ENCODE measurements around the gene FYN.

FYN gene

DNA sequence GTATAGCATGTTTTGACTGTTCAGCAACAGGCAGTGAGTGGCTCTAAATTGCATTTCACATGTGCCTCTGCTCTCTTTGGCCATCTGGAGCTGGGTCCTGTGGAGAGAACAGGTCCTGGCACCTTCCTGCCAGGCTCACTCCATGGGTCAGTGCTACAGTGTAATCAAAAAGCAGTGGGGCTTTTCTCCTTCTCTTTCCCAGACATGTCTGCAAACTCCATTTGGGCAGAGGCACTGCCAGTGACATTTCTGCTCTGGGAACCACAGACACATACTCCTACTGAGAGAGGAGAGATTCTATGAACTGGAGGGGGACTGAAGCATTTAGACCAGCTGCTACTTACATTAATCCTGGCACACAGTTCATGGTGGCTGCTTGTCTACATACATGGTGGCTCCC, 199.3 kb downstream of the FYN start:
- no peak for DNase-seq

DNA sequence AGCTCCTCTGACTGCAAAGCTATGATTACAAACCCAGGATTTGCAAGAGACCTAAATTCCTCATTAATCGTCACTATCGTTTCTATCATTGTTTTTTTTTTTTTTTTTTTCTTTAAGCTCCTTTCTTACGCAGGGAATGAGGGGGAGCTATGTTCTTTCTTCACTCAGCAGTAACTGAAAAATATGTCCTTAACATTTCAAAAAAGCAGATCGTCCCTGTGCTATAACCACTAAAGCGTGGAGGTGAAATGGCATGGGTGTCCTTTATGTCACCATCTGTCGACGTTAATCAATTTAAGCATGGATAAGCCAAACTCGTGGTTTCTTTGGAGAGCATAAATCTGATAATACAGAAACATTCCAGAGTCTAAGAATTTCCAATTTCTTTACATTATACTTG, 199.7 kb downstream of the FYN start:
- no peak for DNase-seq

DNA sequence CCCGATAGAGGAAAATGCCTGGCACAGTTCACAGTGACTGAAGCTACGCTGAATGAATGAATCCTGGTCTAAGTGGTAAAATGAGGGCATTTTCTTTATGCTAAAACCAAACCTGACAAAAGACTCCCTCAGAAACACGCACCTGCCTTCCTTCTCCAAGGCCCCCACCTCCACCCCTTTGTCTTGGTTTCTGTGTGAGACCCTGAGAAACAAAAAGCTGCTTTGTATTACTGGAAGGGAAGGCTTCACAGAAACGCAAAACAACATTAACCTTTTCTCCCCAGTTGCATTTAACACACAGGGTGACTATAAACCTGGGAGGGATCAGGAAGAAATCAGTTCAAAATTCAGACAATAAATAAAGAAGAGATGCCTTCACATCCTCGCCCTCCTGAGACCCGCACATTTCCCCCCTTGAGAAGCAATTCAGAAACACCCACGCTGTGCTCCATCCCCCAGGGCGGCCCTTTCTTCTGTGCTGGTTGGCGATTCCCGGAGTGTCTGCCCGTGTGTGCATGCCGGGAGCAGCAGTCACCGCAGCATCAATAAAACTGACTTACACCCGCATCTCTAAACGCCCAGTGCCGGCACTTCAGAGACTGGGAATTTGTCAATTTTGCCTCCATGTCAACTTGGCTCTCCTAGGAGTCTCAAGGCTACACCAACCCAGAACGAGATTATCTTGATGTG, 200.3 kb downstream of the FYN start:
- no peak for DNase-seq

DNA sequence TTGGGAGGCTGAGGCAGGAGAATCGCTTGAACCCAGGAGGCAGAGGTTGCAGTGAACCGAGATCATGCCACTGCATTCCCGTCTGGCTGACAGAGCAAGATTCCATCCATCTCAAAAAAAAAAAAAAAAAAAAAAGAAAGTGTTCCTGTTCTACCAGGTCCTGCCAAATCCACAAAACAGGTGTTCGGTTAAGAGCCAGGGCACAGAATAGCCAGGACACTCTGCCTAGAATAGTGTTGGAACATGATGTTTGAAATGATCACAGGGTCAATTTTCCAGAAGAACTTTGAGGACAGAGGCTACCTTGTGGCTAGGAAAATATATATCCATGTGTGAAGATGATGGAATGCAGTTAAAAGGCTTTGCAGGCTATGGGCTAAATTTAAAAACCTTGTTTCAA, 203.9 kb downstream of the FYN start:
- no peak for DNase-seq

DNA sequence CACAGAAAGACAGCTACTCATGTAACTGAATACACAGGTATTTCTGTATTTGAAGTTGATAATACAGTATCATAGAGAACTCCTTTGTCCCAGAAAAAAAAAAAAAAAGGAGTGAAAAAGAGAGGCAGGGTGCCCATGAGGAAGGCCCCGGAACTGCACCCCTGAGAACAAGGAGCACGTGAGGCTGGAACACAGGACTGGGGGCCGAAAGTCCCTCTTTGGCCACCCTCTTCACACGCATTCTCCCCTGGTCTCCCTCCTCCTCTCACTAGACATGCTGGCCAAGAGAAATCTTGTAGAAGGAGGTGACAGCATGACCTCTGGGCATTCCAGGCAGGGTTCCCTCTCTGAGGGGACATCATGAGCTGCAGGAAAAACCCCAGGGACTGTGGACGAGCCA, 204.8 kb downstream of the FYN start:
- no peak for DNase-seq

DNA sequence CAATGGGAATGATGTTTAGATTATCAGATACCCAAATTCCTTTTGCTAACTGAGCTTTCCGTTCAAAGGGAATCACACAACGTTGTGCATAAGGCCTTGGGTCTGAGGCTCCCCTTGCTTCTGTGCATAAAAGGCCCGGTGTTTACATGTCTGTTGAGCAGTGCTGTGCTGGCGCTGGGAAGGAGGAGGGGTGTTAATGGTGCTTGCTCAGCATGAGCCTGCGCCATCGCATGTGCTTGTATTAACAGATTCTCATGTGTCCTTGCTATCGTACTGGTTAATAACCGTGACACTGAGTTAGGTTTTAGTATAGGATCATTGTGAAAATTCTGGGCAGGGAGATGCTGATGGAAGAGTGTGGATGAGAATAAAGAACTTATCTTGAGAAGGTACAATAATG, 205.3 kb downstream of the FYN start:
- no peak for DNase-seq

DNA sequence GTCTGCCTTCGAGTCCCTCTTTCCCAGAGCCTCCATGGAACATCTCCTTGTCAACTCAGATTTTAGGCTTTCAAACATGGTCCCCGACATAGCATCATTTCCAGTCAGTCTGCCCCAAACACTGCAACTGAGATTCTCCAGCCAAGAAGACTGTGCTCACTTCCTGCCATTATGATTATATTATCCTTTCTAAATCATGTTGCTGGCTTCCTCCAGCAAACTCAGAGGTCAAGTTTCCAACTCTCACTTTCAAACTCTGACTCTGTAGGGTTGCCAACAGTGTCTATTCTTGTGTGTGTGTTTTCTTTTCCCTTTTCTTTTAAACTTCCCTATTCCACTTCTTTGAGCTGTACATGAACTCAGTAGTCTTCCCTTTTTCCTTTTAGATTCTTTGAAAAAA, 206.4 kb downstream of the FYN start:
- no peak for DNase-seq

DNA sequence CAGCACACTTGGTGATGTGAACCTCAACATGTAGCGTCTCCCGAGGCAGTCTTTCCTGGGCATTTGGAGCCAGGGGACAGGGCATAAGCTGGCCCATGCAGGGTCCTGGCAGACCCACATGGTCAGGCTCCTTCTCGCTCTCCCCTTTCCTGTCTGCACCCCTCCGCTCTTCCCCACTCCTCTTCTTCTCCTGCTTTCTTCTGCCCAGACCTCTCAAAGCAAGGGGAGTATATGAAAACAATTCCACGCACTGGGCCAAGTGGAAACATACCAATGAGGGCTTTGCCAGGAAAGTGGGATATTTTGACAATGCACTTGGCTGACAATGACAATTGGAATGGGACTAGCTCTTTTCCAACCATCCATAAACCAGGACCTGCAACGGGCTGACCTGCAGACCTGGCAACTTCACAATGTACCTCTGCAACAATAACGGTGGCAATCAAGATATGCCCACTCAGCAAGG, 208.7 kb downstream of the FYN start:
- DNase-seq = no peak

DNA sequence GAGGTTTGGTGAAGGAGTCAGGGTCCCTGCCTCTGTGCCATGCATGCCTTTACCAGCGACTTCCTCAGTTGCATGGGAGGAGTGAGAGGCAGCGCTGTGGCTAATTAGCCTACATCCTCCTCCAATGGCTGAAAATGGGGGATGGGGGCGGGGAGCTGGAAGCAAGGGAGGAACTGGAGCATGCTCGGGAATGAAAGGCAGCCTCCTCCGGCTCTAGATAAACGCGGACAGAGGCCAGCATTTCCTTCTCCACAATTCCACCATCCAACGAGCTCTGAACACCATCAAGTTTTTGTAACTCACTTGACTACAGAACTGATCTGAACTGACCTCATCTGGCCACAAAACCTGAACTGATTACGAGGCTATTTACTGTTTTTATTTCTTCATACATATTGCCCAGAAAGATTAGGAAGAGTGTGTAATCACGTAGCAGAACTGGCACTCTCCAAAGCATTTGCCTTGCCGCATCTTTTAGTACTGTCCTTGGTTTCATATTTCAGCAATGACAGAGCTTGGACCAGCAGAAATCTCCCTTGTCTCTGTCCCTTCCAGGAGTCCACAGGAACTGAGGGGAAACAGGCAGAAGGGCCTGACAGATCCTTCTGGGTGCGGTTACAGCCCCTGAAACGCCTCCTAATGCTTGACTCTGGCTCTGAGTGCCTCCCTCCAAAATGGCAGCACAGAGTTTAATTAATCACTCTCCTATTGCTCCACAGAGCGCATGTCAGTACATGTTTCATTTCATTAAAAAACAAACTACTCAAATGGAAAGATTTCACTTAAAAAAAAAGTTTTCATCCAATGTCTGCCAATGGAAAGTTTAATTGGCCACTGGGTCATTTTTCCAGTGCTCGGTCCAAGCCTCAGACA, 209.3 kb downstream of the FYN start:
- DNase-seq = no peak

DNA sequence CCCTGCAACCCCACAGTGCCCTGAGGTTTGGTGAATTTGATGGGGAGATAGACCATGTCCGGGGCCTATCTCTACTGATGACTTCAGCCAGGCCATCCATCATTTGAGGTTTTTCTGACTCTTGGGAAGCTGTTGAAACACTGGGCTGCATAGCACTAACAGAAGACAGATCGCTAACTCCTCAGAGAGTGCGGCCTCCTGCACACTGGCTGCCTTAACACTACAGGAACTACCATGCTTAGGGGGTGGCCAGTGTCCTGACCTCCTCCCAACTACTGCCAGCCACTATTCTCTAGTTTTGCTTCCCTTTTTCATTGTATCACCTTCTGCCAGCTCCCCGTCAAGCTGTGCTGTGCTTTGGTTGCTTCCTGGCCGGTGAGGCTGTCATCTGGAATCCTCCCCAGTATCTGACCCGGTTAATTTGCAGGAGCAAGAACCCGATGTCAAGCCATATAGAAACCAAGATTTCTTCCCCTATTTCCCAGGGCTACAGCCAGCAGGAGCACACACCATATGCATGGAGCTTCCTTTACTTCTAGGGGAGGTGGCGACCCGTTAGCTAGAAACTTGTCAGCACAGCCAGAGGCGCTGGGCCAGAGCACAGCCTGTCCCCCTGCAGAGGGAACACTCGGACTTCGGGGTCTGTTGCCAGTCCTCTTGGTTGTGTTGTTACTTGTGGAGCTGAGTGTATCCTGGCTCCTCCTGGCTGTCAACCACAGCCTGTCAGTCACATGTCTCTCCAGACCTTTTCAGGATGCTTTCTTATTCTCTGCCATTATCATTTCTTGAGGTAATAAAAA, 210.3 kb downstream of the FYN start:
- DNase-seq = no peak

DNA sequence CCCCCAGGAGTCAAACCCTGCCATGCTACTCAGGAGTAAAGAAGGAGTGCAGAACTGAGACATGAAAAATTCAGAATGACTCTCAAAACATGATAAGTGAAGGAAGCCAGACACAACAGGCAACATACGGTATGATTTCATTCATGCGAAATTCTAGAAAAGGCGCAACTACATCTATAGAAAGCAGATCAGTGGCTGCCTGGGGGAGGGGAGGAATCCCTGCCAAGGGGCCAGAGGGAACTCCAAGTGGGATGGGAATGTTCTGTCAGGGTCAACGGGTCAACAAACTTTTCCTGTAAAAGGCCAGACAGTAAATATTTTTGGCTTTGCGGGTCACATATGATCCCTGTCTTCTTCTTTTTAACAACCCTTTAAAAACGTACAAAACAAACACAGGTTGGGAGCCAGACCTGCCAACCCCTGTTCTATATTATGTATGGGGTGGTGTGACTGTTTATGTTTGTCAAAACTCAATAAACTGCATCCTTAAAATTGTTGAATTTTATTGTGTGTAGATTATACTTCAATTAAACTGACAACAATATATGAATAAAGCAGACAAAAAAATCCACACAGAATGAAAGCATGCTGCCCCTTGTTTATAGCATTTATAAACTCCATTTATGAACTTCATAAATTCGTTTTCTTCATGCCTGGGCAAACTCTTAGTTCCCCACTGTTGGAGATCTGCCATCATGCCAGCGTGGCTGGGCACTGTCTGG, 211.0 kb downstream of the FYN start:
- no peak for DNase-seq

DNA sequence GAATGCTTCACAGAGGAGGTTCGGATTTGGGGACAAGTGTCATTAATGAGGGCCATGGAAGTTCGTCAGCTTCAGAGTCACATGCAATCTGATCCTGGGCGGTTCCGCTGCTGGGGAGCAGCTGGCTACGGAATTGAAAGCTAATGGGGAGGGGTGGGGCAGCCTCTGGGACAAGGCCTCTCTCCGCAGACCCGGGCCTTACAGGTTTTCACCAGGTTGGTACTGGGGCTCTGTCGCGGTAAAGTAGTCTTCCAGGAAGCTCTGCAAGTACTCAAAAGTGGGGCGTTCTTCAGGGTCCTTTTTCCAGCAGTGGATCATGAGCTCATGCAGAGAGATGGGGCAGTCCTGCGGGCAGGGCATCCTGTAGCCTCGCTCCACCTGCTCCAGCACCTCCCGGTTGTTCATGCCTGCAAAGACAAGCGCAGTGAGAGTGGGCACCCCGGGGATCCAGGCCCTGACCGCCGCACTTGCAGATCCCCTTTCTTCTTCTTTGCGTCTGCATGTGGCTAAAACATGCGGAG, 211.7 kb downstream of the FYN start:
- no peak for DNase-seq

DNA sequence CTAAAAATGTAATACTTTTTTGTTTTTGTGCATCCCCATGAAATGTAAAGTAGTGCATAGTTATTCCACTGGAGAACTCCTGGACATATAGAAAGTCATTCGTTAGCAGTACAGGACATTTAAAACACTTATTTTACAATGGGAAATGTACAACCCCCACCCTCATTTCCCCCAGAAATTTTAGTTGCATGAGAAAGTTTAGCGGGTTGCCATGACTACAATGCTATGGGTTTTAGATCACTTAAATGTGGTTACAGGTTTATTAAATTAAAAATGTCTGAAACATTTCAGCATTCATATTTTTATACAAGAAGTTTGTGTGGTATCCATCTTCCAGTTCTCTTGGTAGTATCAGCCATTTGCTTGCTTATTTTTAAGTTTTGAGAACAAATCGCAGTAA, 212.7 kb downstream of the FYN start:
- no peak for DNase-seq

DNA sequence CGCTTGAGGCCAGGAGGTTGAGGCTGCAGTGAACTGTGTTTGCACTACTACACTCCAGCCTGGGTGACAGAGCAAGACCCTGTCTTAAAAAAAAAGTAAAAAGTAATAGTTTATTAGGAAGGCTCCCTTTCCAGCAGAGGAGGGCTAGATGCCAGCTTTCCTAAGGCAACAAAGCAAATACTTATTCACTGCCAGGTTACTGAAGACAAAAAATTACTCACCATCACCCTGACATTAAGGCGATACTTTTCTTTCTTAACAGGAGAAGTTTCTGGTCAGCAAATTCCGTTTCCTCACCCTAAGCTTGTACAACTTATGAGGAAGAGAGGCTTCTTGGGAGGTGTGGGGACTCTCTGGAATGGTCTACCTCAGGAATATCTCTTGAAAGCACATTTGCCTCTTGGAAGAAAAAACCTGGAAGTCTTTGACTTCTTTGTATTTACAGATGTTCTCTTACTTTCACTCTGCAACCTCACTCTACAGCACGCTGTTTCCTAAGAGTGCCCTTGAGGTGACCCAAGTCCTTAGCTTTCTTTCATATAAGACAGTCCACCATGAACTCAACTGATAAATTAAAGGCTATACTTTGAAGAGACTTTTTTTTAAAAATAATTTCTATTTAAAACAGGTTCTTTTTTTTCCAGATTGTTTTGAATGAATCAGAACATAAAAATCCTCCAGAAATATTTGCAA, 214.6 kb downstream of the FYN start:
- DNase-seq = no peak

DNA sequence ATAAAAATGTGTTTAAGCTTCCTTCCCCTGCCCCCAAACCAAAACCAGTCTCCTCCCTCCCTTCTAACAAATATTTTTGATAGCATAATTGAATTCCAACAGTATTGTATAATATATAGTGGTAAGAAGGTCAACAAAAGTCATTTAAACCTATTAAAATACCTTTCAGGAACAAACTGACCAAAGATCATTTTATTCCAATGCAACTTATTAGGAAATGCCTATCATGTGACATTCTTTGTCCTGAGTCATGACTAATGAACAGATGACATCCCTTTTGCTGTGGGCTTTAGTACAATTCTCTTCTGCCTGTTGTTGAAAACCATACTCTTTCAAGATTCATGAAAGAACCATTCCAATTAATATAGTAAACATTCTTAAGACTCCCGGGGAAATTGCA, 216.1 kb downstream of the FYN start:
- DNase-seq = no peak

DNA sequence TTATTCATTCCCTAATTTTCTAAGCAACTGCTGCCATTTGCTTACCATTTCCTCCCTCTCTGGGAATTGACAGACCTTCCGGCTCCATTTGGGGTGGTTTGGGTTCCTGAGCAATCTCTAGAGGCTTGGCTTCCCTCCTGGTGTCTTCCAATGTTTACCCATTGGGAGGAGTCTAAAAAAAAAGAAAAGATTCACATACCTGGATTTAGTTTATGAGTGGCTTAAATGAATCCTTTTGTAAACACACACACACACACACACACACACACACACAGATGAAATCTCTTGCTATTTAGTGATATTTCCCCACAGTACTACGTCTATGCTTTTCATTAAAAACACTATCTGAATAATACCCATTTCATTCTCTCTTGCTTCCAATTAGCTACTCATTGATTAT, 219.3 kb downstream of the FYN start:
- DNase-seq = peak; percentile 57

DNA sequence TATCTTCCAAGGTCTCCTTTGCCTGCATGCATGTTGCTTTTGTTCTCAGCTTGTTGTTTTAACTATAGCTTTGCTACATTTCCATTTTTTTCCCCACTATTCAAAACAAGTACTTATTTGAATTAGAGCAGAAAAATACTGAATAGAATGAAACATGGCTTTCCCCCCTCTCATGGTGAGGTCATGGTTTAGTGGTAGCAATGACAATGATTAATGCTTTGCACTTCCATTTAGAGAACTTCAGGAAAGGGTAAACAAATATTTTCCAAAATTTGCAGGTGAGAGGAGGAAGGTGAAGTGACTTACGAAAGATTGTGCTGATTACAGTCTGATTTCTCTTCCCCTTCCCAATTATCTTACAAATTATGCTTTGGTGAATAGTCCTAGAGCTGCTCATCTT, 219.8 kb downstream of the FYN start:
- no peak for DNase-seq

DNA sequence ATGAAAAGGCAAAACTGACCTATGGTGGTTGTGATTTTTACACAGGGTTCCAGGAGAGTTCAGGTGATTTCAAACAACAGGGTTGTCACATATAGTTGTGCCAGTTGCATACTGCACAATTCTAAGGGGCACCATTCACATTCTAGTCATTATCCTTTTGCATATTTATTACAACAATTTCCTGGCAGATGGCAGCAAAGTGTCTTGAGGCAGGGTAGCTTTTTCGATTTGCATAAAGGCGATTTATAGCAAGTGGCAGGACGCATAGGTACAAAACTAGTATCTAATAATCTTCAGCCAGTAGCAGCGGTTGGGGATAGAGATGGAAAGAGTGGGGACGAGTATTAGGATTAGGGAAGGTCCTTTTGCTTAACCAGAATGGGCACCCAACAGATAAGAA, 221.1 kb downstream of the FYN start:
- no peak for DNase-seq

DNA sequence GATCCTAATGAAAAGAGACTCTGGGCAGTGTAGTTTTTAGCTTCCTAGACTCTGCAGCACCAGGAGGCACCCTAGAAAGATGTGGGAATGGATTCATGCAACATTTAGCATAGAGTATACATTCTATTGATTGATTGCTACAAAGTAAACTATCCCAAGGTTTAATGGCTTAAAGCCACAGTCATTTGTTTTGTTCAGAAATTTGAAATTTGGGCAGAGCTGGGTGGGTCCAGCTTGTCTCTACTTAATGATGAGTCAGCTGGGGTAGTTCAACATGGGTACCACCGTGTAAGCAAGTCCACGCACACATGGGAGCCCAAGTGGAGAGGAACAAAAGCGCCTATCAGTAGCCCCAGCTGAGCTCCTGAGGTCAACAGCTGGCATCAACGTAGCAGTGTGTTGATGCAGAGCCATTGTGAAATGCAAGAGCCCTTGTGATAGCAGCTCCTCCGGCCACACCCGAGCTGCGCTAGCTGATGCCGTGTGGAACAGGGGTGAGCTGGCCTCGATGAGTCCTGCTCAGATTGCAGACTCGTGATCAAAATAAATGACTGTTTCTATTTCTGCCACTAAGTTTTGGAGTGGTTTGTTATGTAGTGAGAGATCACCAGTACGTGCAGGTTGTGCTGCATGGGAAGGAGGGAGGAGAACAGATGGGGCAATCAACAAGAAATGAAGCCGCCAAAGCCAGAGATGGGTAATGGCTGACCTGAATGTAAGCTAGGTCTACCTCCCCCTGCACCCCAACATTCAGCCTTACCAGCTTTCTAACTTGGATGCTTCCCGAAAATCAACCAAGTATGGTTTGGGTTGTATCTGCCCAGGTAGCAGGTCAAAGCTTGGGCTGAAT, 221.8 kb downstream of the FYN start:
- peak; percentile 70 for DNase-seq

DNA sequence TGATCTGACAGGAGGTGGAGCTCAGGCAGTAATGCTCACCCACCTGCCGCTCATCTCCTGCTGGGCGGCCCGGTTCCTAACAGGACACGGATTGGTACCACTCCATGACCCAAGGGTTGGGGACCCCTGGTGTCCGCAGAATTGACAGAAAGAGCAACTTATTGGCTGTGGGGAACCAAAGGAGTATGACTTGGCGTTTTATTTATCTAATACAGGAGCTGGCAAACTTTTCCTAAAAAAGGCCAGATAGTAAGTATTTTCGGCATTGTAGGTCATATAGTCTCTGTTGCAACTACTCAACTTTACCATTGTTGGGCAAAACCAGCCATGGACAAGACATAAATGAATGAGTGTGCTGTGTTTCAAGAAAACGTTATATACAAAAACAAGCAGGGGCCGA, 223.2 kb downstream of the FYN start:
- no peak for DNase-seq

DNA sequence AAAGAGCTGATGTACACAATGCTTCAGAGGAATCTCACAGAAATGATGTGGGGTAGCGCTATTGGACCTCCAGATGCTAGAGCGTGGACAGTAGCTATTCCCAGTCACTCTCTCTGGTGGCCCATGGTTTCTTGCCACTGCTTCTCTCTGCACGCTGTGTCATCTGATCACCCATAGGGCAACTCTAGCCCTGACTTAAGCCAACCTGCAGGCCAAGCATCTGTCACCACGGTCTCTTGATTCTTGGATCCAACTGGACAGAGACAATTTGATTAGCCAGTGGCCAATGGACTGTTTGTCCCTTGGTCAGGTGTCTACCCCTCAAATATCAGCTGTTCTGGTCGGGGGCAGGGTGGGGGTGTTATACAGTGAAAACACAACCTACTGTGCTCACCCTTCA, 225.2 kb downstream of the FYN start:
- DNase-seq = no peak
